Neural progenitor cell (in vitro differentiated cells): Measurements from ENCODE around the gene SH2B2. TPM values are rescaled to one million over a fixed set of nuclear protein-coding genes. Genes with fewer than 3 reads are reported as not detected.

Experiments used
- DNase-seq: peaks from one replicate; pipeline ENCODE4 v3.0.0-alpha.2; 2016; ENCODE audit warnings: low spot score
- H2AFZ ChIP-seq: fragments of 200-600 bp; sonication (generic); replicated peaks from 2 replicates; pipeline ENCODE4 v1.6.1; 2016; ENCODE audit warnings: antibody characterized with exemption
- H3F3A ChIP-seq: fragments of 200-600 bp; sonication (generic); 2 replicates; pipeline ENCODE4 v1.6.1; 2016; ENCODE audit warnings: antibody characterized with exemption, low read depth
- H3K27ac ChIP-seq: fragments of 200-600 bp; sonication (generic); 2 replicates; pipeline ENCODE4 v1.5.1; 2016; ENCODE audit warnings: mild to moderate bottlenecking
- H3K27me3 ChIP-seq: fragments of 200-600 bp; sonication (generic); 2 replicates; pipeline ENCODE4 v1.6.1; 2016; ENCODE audit warnings: mild to moderate bottlenecking, moderate library complexity
- H3K36me3 ChIP-seq: fragments of 200-600 bp; sonication (generic); 2 replicates; pipeline ENCODE4 v1.5.1; 2016
- H3K4me1 ChIP-seq: fragments of 200-600 bp; sonication (generic); 2 replicates; pipeline ENCODE4 v1.6.1; 2016; ENCODE audit warnings: mixed run types
- H3K4me2 ChIP-seq: fragments of 200-600 bp; sonication (generic); 2 replicates; pipeline ENCODE4 v1.6.1; 2016
- H3K4me3 ChIP-seq: fragments of 200-600 bp; sonication (generic); 2 replicates; pipeline ENCODE4 v1.5.1; 2016
- H3K79me2 ChIP-seq: fragments of 200-600 bp; sonication (generic); 2 replicates; pipeline ENCODE4 v1.6.1; 2016; ENCODE audit warnings: low read depth
- H3K9ac ChIP-seq: fragments of 200-600 bp; sonication (generic); 2 replicates; pipeline ENCODE4 v1.6.1; 2016
- H3K9me3 ChIP-seq: fragments of 200-600 bp; sonication (generic); 2 replicates; pipeline ENCODE4 v1.5.1; 2016; ENCODE audit warnings: low read depth
- H4K20me1 ChIP-seq: fragments of 200-600 bp; sonication (generic); 2 replicates; pipeline ENCODE4 v1.6.1; 2016; ENCODE audit warnings: low read depth
- H3K27ac Mint-ChIP-seq: 3 replicates; pipeline ENCODE4 v1.8.0; 2021; ENCODE audit warnings: mixed read lengths
- H3K27me3 Mint-ChIP-seq: 2 replicates; pipeline ENCODE4 v1.8.0; 2022; ENCODE audit warnings: low read depth, mild to moderate bottlenecking, inconsistent platforms, moderate library complexity, mixed read lengths; ENCODE audit not compliant: insufficient read depth
- H3K36me3 Mint-ChIP-seq: 3 replicates; pipeline ENCODE4 v1.8.0; 2021; ENCODE audit warnings: mixed read lengths
- H3K4me1 Mint-ChIP-seq: 3 replicates; pipeline ENCODE4 v1.8.0; 2021; ENCODE audit warnings: mixed read lengths
- H3K4me3 Mint-ChIP-seq: 3 replicates; pipeline ENCODE4 v1.8.0; 2021; ENCODE audit warnings: mild to moderate bottlenecking, moderate library complexity, mixed read lengths
- H3K9me3 Mint-ChIP-seq: 3 replicates; pipeline ENCODE4 v1.8.0; 2020; ENCODE audit warnings: mixed read lengths
- EZH2 ChIP-seq: fragments of 200-600 bp; sonication (generic); IDR thresholded peaks from 2 replicates; pipeline ENCODE4 v1.6.1; 2017; ENCODE audit warnings: antibody characterized with exemption, mild to moderate bottlenecking, moderate library complexity
- EZH2phosphoT487 ChIP-seq: fragments of 200-600 bp; sonication (generic); IDR thresholded peaks from 2 replicates; pipeline ENCODE4 v1.6.1; 2017; ENCODE audit warnings: antibody characterized with exemption
- total RNA-seq: library from RNA; depleted of rRNA; stranded (reverse); fragments of >200 nt; gene quantifications from 2 replicates; pipeline ENCODE4 v1.2.3, GENCODE V29; 2015; ENCODE audit warnings: low replicate concordance
- TF ChIP-seq, protein P1 (sequence below): fragments of 200-600 bp; sonication (generic); IDR thresholded peaks from 2 replicates; pipeline ENCODE4 v1.5.1; 2017; ENCODE audit warnings: antibody characterized with exemption, mild to moderate bottlenecking

The SH2B2 gene
- total RNA-seq, 1 donor from 2014 or later: 2.0 TPM

DNA sequence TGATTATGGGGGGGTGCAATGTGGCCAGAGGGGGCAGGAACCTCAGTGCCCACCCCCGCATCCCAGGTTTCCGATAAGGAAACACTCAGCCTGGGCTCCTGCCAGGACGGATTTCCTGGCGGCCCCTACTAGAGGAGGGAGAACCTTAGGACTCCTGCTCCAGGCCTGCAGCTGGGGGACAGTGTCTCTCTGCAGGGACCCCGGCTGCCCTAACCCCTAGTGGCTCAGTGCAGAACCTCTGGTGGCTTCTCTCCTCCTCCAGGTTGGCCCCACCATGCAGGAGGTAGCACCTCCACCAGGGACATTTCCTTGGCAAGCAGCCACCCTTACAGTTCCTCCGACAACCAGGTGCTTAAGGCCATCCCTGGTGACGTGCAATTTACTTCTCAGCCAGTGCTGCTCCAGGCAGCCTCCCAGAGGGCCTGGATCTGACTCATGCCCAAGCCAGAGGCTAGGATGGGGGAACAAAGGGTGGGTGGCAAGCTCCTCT is 31.9 kb downstream of the SH2B2 start:
- Histone ChIP-seq H3K9ac (no peak overlapping the region), H3K4me3 (no peak overlapping the region), H3K36me3 (no peaks in the 10 kb centered on the region), H3F3A (peaks cover 4% of the 10 kb centered on the region), H3K4me1 (no peaks in the 10 kb centered on the region), H3K9me3 (no peaks in the 10 kb centered on the region), H2AFZ (no peak overlapping the region), H3K27ac (no peak overlapping the region), H3K4me2 (no peak overlapping the region), H4K20me1 (peaks cover 9% of the 10 kb centered on the region), H3K79me2 (no peaks in the 10 kb centered on the region), H3K27me3 (peaks cover 22% of the 10 kb centered on the region)
- TF ChIP-seq EZH2 (no peak), EZH2phosphoT487 (no peak)
- TF ChIP-seq, protein P1, sequence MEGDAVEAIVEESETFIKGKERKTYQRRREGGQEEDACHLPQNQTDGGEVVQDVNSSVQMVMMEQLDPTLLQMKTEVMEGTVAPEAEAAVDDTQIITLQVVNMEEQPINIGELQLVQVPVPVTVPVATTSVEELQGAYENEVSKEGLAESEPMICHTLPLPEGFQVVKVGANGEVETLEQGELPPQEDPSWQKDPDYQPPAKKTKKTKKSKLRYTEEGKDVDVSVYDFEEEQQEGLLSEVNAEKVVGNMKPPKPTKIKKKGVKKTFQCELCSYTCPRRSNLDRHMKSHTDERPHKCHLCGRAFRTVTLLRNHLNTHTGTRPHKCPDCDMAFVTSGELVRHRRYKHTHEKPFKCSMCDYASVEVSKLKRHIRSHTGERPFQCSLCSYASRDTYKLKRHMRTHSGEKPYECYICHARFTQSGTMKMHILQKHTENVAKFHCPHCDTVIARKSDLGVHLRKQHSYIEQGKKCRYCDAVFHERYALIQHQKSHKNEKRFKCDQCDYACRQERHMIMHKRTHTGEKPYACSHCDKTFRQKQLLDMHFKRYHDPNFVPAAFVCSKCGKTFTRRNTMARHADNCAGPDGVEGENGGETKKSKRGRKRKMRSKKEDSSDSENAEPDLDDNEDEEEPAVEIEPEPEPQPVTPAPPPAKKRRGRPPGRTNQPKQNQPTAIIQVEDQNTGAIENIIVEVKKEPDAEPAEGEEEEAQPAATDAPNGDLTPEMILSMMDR: no peak
- Mint-ChIP-seq H3K4me3 (no peak overlapping the region), H3K9me3 (no peaks in the 10 kb centered on the region), H3K4me1 (peaks cover 3% of the 10 kb centered on the region), H3K36me3 (peaks cover 11% of the 10 kb centered on the region), H3K27me3 (peaks cover 3% of the 10 kb centered on the region), H3K27ac (no peak overlapping the region)
- DNase-seq: no peak

DNA sequence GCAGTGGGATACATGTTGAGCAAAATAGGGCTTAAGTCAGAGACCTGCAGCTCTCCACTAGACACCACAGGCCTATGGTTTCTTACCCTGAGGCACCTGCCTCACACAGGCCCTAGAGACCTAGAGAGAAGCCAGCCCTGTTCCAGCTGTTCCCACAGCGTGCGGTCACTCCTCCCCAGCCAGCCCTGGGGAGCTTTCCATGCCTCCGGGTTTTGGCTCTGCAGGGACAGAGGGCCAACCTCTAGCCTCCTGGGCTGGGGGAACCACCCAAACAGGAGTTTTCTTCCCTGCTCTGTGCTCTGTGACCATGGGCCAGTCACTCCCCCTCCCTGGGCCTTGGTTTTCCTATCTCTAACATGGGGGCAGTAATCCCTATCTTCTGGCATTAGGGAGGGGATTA is 33.0 kb downstream of the SH2B2 start:
- no peak overlapping the region for H3K27ac ChIP-seq
- Mint-ChIP-seq H3K4me1 (peaks cover 3% of the 10 kb centered on the region), H3K36me3 (peaks cover 11% of the 10 kb centered on the region), H3K4me3 (no peak overlapping the region), H3K27ac (no peak overlapping the region), H3K9me3 (no peaks in the 10 kb centered on the region), H3K27me3 (peaks cover 3% of the 10 kb centered on the region)
- H3F3A ChIP-seq: peaks cover 4% of the 10 kb centered on the region
- TF ChIP-seq, protein P1: no peak
- no peak for TF ChIP-seq EZH2
- no peak for TF ChIP-seq EZH2phosphoT487
- no peaks in the 10 kb centered on the region for H3K9me3 ChIP-seq
- no peaks in the 10 kb centered on the region for H3K79me2 ChIP-seq
- H3K9ac ChIP-seq: no peak overlapping the region
- no peak for DNase-seq
- H3K4me2 ChIP-seq: no peak overlapping the region
- H3K4me1 ChIP-seq: no peaks in the 10 kb centered on the region
- H3K4me3 ChIP-seq: no peak overlapping the region
- peaks cover 22% of the 10 kb centered on the region for H3K27me3 ChIP-seq
- peaks cover 9% of the 10 kb centered on the region for H4K20me1 ChIP-seq
- no peaks in the 10 kb centered on the region for H3K36me3 ChIP-seq
- H2AFZ ChIP-seq: no peak overlapping the region

- TF ChIP-seq EZH2phosphoT487: no peak
- TF ChIP-seq, protein P1: no peak
- no peak for TF ChIP-seq EZH2
- Histone ChIP-seq H2AFZ (no peak overlapping the region), H3K4me2 (no peak overlapping the region), H3K27ac (no peak overlapping the region), H3K4me3 (no peak overlapping the region), H3K9me3 (no peaks in the 10 kb centered on the region), H3K4me1 (no peaks in the 10 kb centered on the region), H3K36me3 (no peaks in the 10 kb centered on the region), H3K9ac (no peak overlapping the region), H3K79me2 (no peaks in the 10 kb centered on the region), H3F3A (peaks cover 4% of the 10 kb centered on the region), H4K20me1 (peaks cover 9% of the 10 kb centered on the region), H3K27me3 (peaks cover 22% of the 10 kb centered on the region)
- no peak overlapping the region for H3K27ac Mint-ChIP-seq
- peaks cover 11% of the 10 kb centered on the region for H3K36me3 Mint-ChIP-seq
- no peaks in the 10 kb centered on the region for H3K9me3 Mint-ChIP-seq
- H3K27me3 Mint-ChIP-seq: peaks cover 3% of the 10 kb centered on the region
- DNase-seq: no peak
- H3K4me1 Mint-ChIP-seq: peaks cover 3% of the 10 kb centered on the region
- no peak overlapping the region for H3K4me3 Mint-ChIP-seq
Observed at GRCh38 chr7:102320181-102320580, 33.5 kb downstream of the SH2B2 start.
